GM18520 (cell line): ENCODE results near the gene CEP76.
"Not testable (repeated sequence)": the region's sequence is repeated elsewhere in the genome, so short reads cannot be mapped to it uniquely, and the experiment has no call there.

Source experiments
- ATAC-seq: cut with Tn5 transposase; IDR thresholded peaks from one replicate; pipeline ENCODE4 v1.9.1; 2021; ENCODE audit not compliant: unreplicated experiment

CEP76 gene

GRCh38 chr18:12645254-12645653 lies 57.3 kb downstream of the CEP76 start:
- ATAC-seq, result no peak

GRCh38 chr18:12643756-12644155 lies 58.8 kb downstream of the CEP76 start:
- not testable (repeated sequence) for ATAC-seq

GRCh38 chr18:12640881-12641200 lies 61.7 kb downstream of the CEP76 start:
- no peak for ATAC-seq

GRCh38 chr18:12639990-12640880 lies 62.3 kb downstream of the CEP76 start:
- no peak for ATAC-seq

- no peak for ATAC-seq
Observed at GRCh38 chr18:12638644-12639124, 63.8 kb downstream of the CEP76 start.

- ATAC-seq, result no peak
Observed at GRCh38 chr18:12637901-12638643, 64.5 kb downstream of the CEP76 start.

- no peak for ATAC-seq
Observed at GRCh38 chr18:12637393-12637792, 65.1 kb downstream of the CEP76 start.

GRCh38 chr18:12631831-12632477 lies 70.6 kb downstream of the CEP76 start:
- ATAC-seq, result no peak

- ATAC-seq, result no peak
Observed at GRCh38 chr18:12630136-12630535, 72.4 kb downstream of the CEP76 start.

- ATAC-seq, result no peak
Observed at GRCh38 chr18:12628706-12629702, 73.5 kb downstream of the CEP76 start.

GRCh38 chr18:12627199-12627598 lies 75.3 kb downstream of the CEP76 start:
- ATAC-seq, result not testable (repeated sequence)

GRCh38 chr18:12625241-12625640 lies 77.3 kb downstream of the CEP76 start:
- no peak for ATAC-seq
